ENCODE data around the gene DISC1.

Gene DISC1

GRCh38 chr1:231806623-231807495, 180.3 kb downstream of the DISC1 start:
- TF ChIP-seq CTCF (IDR thresholded peaks at IDR 0.05; ENCODE audit: control insufficient read depth, extremely low read depth, insufficient read depth), result peak; percentile 90
- H3K4me3 ChIP-seq (ENCODE audit: low read depth, low read length), result no peak overlapping the region
- peak; percentile 19 for DNase-seq (ENCODE audit: low read depth)

- TF ChIP-seq CTCF (IDR thresholded peaks at IDR 0.05; ENCODE audit: control insufficient read depth, extremely low read depth, insufficient read depth), result no peak
- peak; percentile 10 for DNase-seq (ENCODE audit: low read depth)
- no peak overlapping the region for H3K4me3 ChIP-seq (ENCODE audit: low read depth, low read length)
Measured at GRCh38 chr1:231807541-231807940, 181.0 kb downstream of the DISC1 start.

DNA sequence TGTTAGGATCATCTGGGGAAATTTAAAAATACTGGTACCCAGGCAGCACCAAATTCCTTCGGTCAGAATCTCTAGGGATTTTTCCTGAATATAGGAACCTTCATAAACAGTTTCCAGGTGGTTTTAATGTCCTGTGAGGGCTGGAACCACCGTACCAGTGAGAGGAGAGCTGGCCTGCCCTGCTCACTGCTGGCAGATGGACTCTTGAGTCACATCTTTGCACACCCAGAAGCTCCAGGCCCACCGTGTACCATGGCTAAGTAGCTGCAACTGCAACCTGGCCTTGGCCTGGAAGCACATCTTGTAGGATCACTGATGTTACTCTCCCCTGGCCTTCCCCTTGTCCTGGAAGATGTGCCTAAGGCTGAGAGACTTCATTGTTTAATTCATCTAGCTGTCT, 181.5 kb downstream of the DISC1 start:
- H3K4me3 ChIP-seq (ENCODE audit: low read depth, low read length), result no peak overlapping the region
- DNase-seq (ENCODE audit: low read depth), result no peak
- no peak for TF ChIP-seq CTCF (IDR thresholded peaks at IDR 0.05; ENCODE audit: control insufficient read depth, extremely low read depth, insufficient read depth)

GRCh38 chr1:231808990-231809389, 182.4 kb downstream of the DISC1 start:
- no peak overlapping the region for H3K4me3 ChIP-seq (ENCODE audit: low read depth, low read length)
- no peak for TF ChIP-seq CTCF (IDR thresholded peaks at IDR 0.05; ENCODE audit: control insufficient read depth, extremely low read depth, insufficient read depth)
- no peak for DNase-seq (ENCODE audit: low read depth)

- no peak for TF ChIP-seq CTCF (IDR thresholded peaks at IDR 0.05; ENCODE audit: control insufficient read depth, extremely low read depth, insufficient read depth)
- no peak overlapping the region for H3K4me3 ChIP-seq (ENCODE audit: low read depth, low read length)
- DNase-seq (ENCODE audit: low read depth), result no peak
Measured at GRCh38 chr1:231810415-231810814, 183.8 kb downstream of the DISC1 start.

- DNase-seq (ENCODE audit: low read depth), result no peak
- no peak overlapping the region for H3K4me3 ChIP-seq (ENCODE audit: low read depth, low read length)
- TF ChIP-seq CTCF (IDR thresholded peaks at IDR 0.05; ENCODE audit: control insufficient read depth, extremely low read depth, insufficient read depth), result no peak
Measured at GRCh38 chr1:231814021-231814420, 187.4 kb downstream of the DISC1 start.

DNA sequence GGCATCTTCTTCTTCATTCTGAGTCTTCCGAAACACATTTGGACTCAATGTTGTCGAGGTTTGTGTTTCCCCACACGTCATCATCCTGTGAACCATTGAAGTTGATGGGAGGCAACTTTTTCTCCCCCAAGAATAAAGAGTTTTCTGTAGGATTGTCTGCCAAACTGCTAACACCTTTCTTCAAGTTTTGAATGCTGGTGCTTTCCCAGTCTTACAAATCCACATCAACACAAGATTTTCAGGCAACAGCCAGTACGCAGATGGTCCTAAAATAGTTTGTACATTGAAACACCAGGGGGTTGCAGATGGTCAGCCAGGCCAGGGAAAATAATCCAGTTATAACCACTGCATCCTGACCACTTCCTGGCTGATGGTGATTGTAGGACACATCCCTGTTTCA, 187.9 kb downstream of the DISC1 start:
- DNase-seq (ENCODE audit: low read depth), result no peak
- no peak overlapping the region for H3K4me3 ChIP-seq (ENCODE audit: low read depth, low read length)
- no peak for TF ChIP-seq CTCF (IDR thresholded peaks at IDR 0.05; ENCODE audit: control insufficient read depth, extremely low read depth, insufficient read depth)
